HG03457 (cell line): ENCODE measurements around the gene RHEBL1.

ENCODE experiments used
- ATAC-seq: cut with Tn5 transposase; IDR thresholded peaks from one replicate; pipeline ENCODE4 v1.9.1; 2021; ENCODE audit warnings: moderate number of reproducible peaks; ENCODE audit not compliant: unreplicated experiment

Gene RHEBL1

GRCh38 chr12:49022558-49023178, 47.1 kb downstream of the RHEBL1 start:
- no peak for ATAC-seq

GRCh38 chr12:49021292-49021915, 48.4 kb downstream of the RHEBL1 start:
- ATAC-seq = no peak

- no peak for ATAC-seq
Measured at GRCh38 chr12:49020441-49020840, 49.3 kb downstream of the RHEBL1 start.

- no peak for ATAC-seq
Measured at GRCh38 chr12:49019443-49020324, 50.1 kb downstream of the RHEBL1 start.

- peak; percentile 12 for ATAC-seq
Measured at GRCh38 chr12:49019120-49019430, 50.7 kb downstream of the RHEBL1 start.

- ATAC-seq = peak; percentile 76
Measured at GRCh38 chr12:49018261-49019119, 51.3 kb downstream of the RHEBL1 start, which contains the start of gene PRKAG1. Gene PRKAG1 (minus strand): TSS chr12:49018776. CDS start chr12:49018740, 36 bp downstream.

DNA sequence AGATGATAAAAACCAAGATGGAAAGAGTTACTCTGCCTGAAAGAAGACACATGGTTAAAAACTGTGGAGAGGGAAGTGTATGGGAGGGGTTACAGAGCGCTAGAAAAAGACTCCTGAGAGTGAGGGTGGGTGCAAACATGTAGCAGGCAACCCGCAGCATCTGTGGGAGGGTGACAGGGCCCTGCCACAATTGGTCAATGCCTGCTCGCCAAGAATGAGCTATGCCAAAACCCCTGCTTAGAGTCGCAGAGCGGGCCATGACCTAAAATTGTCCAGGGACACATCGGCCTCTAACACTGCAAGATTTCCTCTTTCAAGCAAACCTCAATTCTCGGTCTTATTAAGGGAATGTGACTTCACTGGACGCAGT, 51.9 kb downstream of the RHEBL1 start:
- ATAC-seq = no peak

- no peak for ATAC-seq
Measured at GRCh38 chr12:49015196-49015595, 54.6 kb downstream of the RHEBL1 start.
